Gastroesophageal sphincter (tissue), 4 donors: Measurements from ENCODE around the gene MRPS5. TPM values are rescaled to one million over a fixed set of nuclear protein-coding genes. Genes with fewer than 3 reads are reported as not detected.

Experiments
- ATAC-seq: fragments of 150-250 bp; one replicate; pipeline ENCODE4 v1.9.1; 2016; ENCODE audit warnings: mild to moderate bottlenecking, moderate library complexity
- H3K27ac ChIP-seq, 4 donors: fragments of 200-600 bp; sonication (generic) in 3 of 4; 1 replicate in 3 of 4; 2 replicates in 1 of 4; pipeline ENCODE4 v1.5.1; 2016 to 2019
- H3K27me3 ChIP-seq: fragments of 200-600 bp; sonication (generic); one replicate; pipeline ENCODE4 v1.5.1; 2019
- H3K36me3 ChIP-seq, 2 donors: fragments of 200-600 bp; sonication (generic); one replicate each; pipeline ENCODE4 v1.5.1; 2019; ENCODE audit warnings: control low read depth in 1 of 2
- H3K4me1 ChIP-seq, 3 donors: fragments of 200-600 bp; sonication (generic); 1 replicate in 2 of 3; 2 replicates in 1 of 3; pipeline ENCODE4 v1.5.1; 2016 to 2019; ENCODE audit warnings: control low read depth in 2 of 3
- H3K4me3 ChIP-seq, 2 donors: fragments of 200-600 bp; sonication (generic); one replicate each; pipeline ENCODE4 v1.5.1; 2019; ENCODE audit warnings: mild to moderate bottlenecking in 1 of 2, moderate library complexity in 1 of 2
- H3K9me3 ChIP-seq, 3 donors: fragments of 200-600 bp; sonication (generic); one replicate each; pipeline ENCODE4 v1.5.1; 2017 to 2019; ENCODE audit warnings: control low read depth in 2 of 3
- EP300 ChIP-seq: sonication (generic); formaldehyde crosslinking; IDR thresholded peaks from one replicate; pipeline ENCODE4 v1.6.1; 2017; ENCODE audit warnings: antibody characterized with exemption, mild to moderate bottlenecking
- POLR2A ChIP-seq, 2 donors: fragments of 450-650 bp; IDR thresholded peaks; one replicate each; pipeline ENCODE4 v1.6.1; 2017; ENCODE audit warnings: antibody characterized with exemption in 2 of 2, mild to moderate bottlenecking in 2 of 2, moderate library complexity in 1 of 2
- POLR2AphosphoS5 ChIP-seq: sonication (generic); formaldehyde crosslinking; IDR thresholded peaks from one replicate; pipeline ENCODE4 v1.6.1; 2017; ENCODE audit warnings: antibody characterized with exemption
- WGBS, 2 donors: methylation state at CpG; one replicate each; pipeline ENCODE4 v1.1.5; 2018; ENCODE audit warnings: low coverage in 1 of 2; 5-methylcytosine and 5-hydroxymethylcytosine counted together
- total RNA-seq, 4 donors: library from RNA; depleted of rRNA; stranded (reverse); fragments of >200 nt; gene quantifications; one replicate each; pipeline ENCODE4 v1.1.0, GENCODE V29; 2016
- TF ChIP-seq, protein P1 (sequence below), 4 experiments: fragments of 200-600 bp in 2 of 4; fragments of 450-650 bp in 2 of 4; sonication (generic) in 1 of 4; IDR thresholded peaks; one replicate each; pipeline ENCODE4 v1.5.1; 2017 to 2019; ENCODE audit warnings: antibody characterized with exemption in 4 of 4, mild to moderate bottlenecking in 2 of 4, moderate library complexity in 2 of 4

Gene MRPS5
- total RNA-seq, 4 donors from 2014 or later, result 33.0 to 46.3 (median 41.3) TPM

DNA sequence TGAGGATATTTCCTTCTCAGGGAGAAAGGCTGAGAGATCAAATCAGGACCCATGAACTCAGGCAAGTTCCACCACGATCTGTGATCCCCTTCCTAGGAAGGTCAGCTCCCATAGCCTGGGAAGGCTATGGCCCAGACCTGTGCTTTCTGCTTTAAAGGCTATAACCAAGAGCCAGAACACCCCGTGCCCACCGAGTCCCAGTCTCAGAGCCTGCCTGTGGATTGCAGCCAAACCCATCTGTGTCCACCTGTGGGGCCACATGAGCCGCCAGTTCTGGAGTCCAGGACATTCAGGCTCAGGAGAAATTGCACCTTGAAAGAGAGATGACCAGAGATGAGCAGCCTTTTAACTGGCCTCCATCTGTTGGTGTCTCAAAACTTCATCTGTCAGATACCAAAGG, 49.2 kb downstream of the MRPS5 start:
- TF ChIP-seq, protein P1, sequence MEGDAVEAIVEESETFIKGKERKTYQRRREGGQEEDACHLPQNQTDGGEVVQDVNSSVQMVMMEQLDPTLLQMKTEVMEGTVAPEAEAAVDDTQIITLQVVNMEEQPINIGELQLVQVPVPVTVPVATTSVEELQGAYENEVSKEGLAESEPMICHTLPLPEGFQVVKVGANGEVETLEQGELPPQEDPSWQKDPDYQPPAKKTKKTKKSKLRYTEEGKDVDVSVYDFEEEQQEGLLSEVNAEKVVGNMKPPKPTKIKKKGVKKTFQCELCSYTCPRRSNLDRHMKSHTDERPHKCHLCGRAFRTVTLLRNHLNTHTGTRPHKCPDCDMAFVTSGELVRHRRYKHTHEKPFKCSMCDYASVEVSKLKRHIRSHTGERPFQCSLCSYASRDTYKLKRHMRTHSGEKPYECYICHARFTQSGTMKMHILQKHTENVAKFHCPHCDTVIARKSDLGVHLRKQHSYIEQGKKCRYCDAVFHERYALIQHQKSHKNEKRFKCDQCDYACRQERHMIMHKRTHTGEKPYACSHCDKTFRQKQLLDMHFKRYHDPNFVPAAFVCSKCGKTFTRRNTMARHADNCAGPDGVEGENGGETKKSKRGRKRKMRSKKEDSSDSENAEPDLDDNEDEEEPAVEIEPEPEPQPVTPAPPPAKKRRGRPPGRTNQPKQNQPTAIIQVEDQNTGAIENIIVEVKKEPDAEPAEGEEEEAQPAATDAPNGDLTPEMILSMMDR (IDR thresholded peaks at IDR 0.05), result no peak
- TF ChIP-seq POLR2A (IDR thresholded peaks at IDR 0.05), result no peak
- no peak for TF ChIP-seq POLR2AphosphoS5
- no peak for TF ChIP-seq EP300
- Histone ChIP-seq H3K9me3 (no peaks in the 10 kb centered on the region), H3K36me3 (no peaks in the 10 kb centered on the region), H3K4me3 (no peak overlapping the region), H3K27ac (no peak overlapping the region), H3K27me3 (peaks cover 56% of the 10 kb centered on the region), H3K4me1 (peaks cover 0 to 12% (median 6%) of the 10 kb centered on the region in 3 donors)
- WGBS, 2 donors, result 70 to 80% methylated on average over 1 to 2 of the region's 4 CpGs
- ATAC-seq, result no peak

DNA sequence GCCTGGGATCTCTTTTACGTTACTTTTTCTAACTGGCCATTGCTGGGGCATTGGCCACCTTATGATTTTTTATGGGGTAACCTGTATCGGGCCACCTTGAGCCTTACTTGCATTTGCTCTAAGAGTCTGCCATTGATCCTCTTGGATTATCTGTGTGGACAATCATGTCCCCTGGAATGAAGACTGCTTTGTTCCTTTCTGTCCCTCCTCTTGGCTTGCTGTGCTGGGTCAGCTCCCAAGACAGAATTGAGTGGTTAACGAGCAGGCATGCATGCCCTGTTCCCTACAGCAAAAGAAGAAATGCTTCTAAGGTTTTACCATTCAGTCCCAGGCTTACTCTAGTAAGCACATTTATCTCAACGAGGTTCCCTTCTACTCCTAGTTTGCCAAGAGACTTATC, 49.8 kb downstream of the MRPS5 start:
- TF ChIP-seq POLR2AphosphoS5 (no peak), EP300 (no peak), POLR2A (IDR thresholded peaks at IDR 0.05) (no peak)
- TF ChIP-seq, protein P1 (IDR thresholded peaks at IDR 0.05), result no peak

DNA sequence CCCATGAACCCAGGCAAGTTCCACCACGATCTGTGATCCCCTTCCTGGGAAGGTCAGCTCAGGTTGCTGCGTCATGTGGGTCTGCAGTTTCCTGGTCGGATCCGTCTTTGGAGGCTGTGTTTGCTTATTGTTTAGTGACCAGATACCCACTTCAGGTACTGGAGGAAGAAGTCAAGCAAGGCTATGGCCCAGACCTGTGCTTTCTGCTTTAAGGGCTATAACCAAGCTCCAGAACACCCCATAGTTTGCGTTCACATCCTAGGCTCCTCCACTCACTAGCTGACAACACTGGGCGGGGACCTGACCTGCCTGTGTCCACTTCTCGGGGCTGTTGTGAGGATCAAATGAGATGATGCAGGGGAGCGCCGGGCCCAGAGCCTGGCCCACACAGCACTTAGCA, 52.1 kb downstream of the MRPS5 start:
- TF ChIP-seq, protein P1 (IDR thresholded peaks at IDR 0.05), result no peak
- no peak for TF ChIP-seq POLR2AphosphoS5
- TF ChIP-seq POLR2A (IDR thresholded peaks at IDR 0.05), result no peak
- H3K4me1 ChIP-seq, result no peaks in the 10 kb centered on the region
- ATAC-seq, result no peak
- no peaks in the 10 kb centered on the region for H3K36me3 ChIP-seq
- H3K9me3 ChIP-seq, result no peaks in the 10 kb centered on the region
- H3K27ac ChIP-seq, result no peak overlapping the region
- peaks cover 36% of the 10 kb centered on the region for H3K27me3 ChIP-seq
- no peak overlapping the region for H3K4me3 ChIP-seq
- 61 to 71% methylated on average over 5 to 6 of the region's 9 CpGs for WGBS, 2 donors

More for the DNA sequence above, 49.8 kb downstream of the MRPS5 start:
- 64 to 76% methylated on average over 2 to 4 of the region's 4 CpGs for WGBS, 2 donors
- Histone ChIP-seq H3K4me1 (peaks cover 0 to 6% (median 4%) of the 10 kb centered on the region in 3 donors), H3K27me3 (peaks cover 52% of the 10 kb centered on the region), H3K9me3 (no peaks in the 10 kb centered on the region), H3K27ac (no peak overlapping the region), H3K4me3 (no peak overlapping the region), H3K36me3 (no peaks in the 10 kb centered on the region)
- ATAC-seq, result no peak

DNA sequence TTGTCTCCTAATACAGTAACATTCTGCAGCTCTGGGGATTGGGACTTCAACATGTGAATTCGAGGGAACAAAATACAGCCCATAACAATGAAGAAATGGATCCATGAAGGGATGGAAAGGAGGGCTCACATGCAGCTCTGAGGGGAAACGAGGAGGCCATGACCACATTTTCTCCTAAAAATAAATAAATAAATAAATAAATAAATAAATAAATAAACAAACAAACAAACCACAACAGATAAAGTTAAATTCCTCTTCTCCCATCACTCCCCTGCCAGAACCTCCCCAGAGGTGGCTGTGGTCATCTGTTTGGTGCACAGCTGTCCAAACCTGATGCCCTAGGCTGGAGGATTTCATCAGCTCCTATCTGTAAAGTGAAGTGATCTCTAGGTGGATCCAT, 53.4 kb downstream of the MRPS5 start:
- Histone ChIP-seq H3K27me3 (peaks cover 27% of the 10 kb centered on the region), H3K9me3 (no peaks in the 10 kb centered on the region), H3K4me1 (no peaks in the 10 kb centered on the region), H3K27ac (no peak overlapping the region), H3K4me3 (no peak overlapping the region), H3K36me3 (no peaks in the 10 kb centered on the region)
- 80% methylated on average over 1 of the region's 2 CpGs; no CpG with 5 or more reads in 1 of the 2 donors for WGBS, 2 donors
- TF ChIP-seq POLR2AphosphoS5 (no peak), POLR2A (IDR thresholded peaks at IDR 0.05) (no peak), EP300 (no peak)
- TF ChIP-seq, protein P1 (IDR thresholded peaks at IDR 0.05), result no peak
- ATAC-seq, result no peak

DNA sequence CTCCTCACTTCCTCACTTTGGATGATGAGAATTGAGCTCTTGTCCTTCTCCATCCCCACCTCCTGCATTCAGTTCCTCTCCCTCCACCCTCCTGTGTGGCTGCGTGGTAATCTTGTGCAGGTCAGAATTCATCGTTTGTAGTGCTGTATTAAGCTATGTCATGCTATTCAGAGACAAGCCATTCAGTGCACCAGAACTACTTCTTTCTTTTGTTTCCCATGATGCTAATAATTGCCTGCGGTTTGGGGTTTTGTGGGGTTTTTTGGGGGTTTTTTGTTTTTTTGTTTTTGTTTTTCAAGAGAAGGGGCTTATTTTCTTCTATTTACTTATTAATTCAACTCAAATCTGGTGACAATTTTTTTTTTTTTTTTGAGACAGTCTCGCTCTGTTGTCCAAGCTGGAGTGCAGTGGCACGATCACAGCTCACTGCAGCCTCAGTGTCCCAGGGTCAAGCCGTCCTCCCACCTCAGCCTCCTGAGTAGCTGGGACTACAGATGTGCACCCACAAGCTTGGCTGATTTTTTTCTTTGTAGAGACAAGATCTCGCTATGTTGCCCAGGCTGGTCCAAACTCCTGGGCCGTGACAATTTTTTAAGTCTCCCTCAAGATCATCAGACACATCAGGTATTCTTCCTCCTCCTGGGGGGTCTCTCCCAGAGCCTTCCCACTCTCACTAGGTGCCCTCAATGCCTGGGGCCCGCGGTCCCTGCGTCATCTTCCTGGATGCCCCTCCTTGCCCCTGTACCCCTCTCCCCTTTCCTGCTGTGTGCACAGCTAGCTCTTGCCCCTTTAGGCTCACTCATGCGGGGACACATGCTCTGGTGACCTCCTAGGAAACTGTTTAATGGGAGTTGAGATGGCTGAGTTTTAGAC, 58.3 kb downstream of the MRPS5 start:
- TF ChIP-seq EP300 (no peak), POLR2AphosphoS5 (no peak), POLR2A (IDR thresholded peaks at IDR 0.05) (no peak)
- TF ChIP-seq, protein P1 (IDR thresholded peaks at IDR 0.05), result no peak
- 72 to 78% methylated on average over 8 to 9 of the region's 12 CpGs for WGBS, 2 donors

More for the DNA sequence above, 58.3 kb downstream of the MRPS5 start:
- Histone ChIP-seq H3K9me3 (no peaks in the 10 kb centered on the region), H3K4me1 (no peaks in the 10 kb centered on the region), H3K27me3 (peaks cover 41% of the 10 kb centered on the region), H3K27ac (no peak overlapping the region), H3K4me3 (no peak overlapping the region), H3K36me3 (no peaks in the 10 kb centered on the region)
- no peak for ATAC-seq
